K562 (cell line): ENCODE data around the gene SIRPB2. TPM values are rescaled to one million over a fixed set of nuclear protein-coding genes. Genes with fewer than 3 reads are reported as not detected.

Experiments
- CTBP1 ChIP-seq: fragments of 450-650 bp; IDR thresholded peaks from 2 replicates; pipeline ENCODE4 v1.6.1; 2016; ENCODE audit warnings: borderline replicate concordance
- CTCFL ChIP-seq: IDR thresholded peaks from 2 replicates; pipeline ENCODE4 v1.6.1; 2011; ENCODE audit warnings: borderline replicate concordance, low read depth, mild to moderate bottlenecking, moderate library complexity, low read length; ENCODE audit not compliant: insufficient read depth, poor library complexity, severe bottlenecking
- IRF9 ChIP-seq: fragments of 450-650 bp; IDR thresholded peaks from 2 replicates; pipeline ENCODE4 v1.6.1; 2016; ENCODE audit warnings: missing biosample characterization, missing genetic modification characterization
- KLF16 ChIP-seq: IDR thresholded peaks from 2 replicates; pipeline ENCODE4 v1.6.1; 2016; ENCODE audit warnings: antibody characterized with exemption
- RAD21 ChIP-seq, 2 experiments: fragments of 250-450 bp in 1 of 2; fragments of 450-650 bp in 1 of 2; sonication (Bioruptor Pico) in 1 of 2; formaldehyde crosslinking in 1 of 2; IDR thresholded peaks in 1 of 2; conservative IDR thresholded peaks in 1 of 2; 2 replicates each; pipeline versions ENCODE4 v1.4.0 to v1.8.0; 2020 to 2022; ENCODE audit warnings: mild to moderate bottlenecking in 2 of 2, moderate library complexity in 1 of 2
- SRSF9 ChIP-seq: fragments of 200-400 bp; formaldehyde crosslinking; IDR thresholded peaks from 2 replicates; pipeline ENCODE4 v1.6.1; 2017; ENCODE audit warnings: low read depth, low read length, borderline replicate concordance
- TCF15 ChIP-seq: fragments of 250-450 bp; sonication (Bioruptor Pico); IDR thresholded peaks from 2 replicates; pipeline ENCODE4 v1.8.0; 2022; ENCODE audit warnings: moderate library complexity, mild to moderate bottlenecking, inconsistent platforms
- ZBTB49 ChIP-seq: sonication (generic); formaldehyde crosslinking; IDR thresholded peaks from 2 replicates; pipeline ENCODE4 v1.8.0; 2022; ENCODE audit warnings: missing genetic modification reagents, mild to moderate bottlenecking, borderline replicate concordance
- ZNF318 ChIP-seq, 2 experiments: fragments of 450-650 bp; IDR thresholded peaks; 2 replicates each; pipeline ENCODE4 v1.6.1; 2016; ENCODE audit warnings: mild to moderate bottlenecking in 2 of 2, borderline replicate concordance in 1 of 2, low read depth in 1 of 2, moderate library complexity in 1 of 2
- ZNF354B ChIP-seq: fragments of 250-450 bp; sonication (Bioruptor Pico); IDR thresholded peaks from 2 replicates; pipeline ENCODE4 v1.4.0; 2020
- ZNF444 ChIP-seq: fragments of 250-450 bp; sonication (Bioruptor Pico); IDR thresholded peaks from 2 replicates; pipeline ENCODE4 v1.4.0; 2020; ENCODE audit warnings: mild to moderate bottlenecking, moderate library complexity
- polyA plus RNA-seq, 8 experiments: library from polyadenylated mRNA; depleted of rRNA in 4 of 8; stranded (reverse) in 5 of 8; unstranded in 3 of 8; fragments of >200 nt; fragmentation: Nextera tagmentation in 2 of 8; fragmentation: Illumina TruSeq in 1 of 8; extraction: Ambion mirVana in 2 of 8; extraction: Trizol in 1 of 8; gene quantifications; 2 replicates each; pipeline versions ENCODE4 v1.2.1 to v1.2.3, GENCODE V29; 2011 to 2014; ENCODE audit warnings: inconsistent platforms in 1 of 8, missing spikeins in 1 of 8
- total RNA-seq, 7 experiments: library from RNA; depleted of rRNA in 6 of 7; stranded (reverse); fragments of >200 nt in 6 of 7; fragmentation: Illumina TruSeq in 2 of 7; extraction: Trizol in 2 of 7; gene quantifications; 2 replicates each; pipeline versions ENCODE4 v1.2.1 to v1.2.3, GENCODE V29; 2011 to 2021; ENCODE audit warnings: low replicate concordance in 1 of 7

SIRPB2 gene
- total and polyA plus RNA-seq, 9 of the 15 experiments (the other 6 are each of a cell fraction or from before 2014, with no cell fraction given), result 0.07 TPM; not detected in 7

- TF ChIP-seq ZBTB49 (CRISPR knock-in tag) (no peak), CTBP1 (peak; percentile 33; the same call in 1 of the 2 replicates), RAD21 (CRISPR knock-in tag; conservative IDR thresholded peaks at IDR 0.05 in 1 of 2, IDR thresholded peaks at IDR 0.05 in 1 of 2) (peak; percentile 44 to 61; a peak in 3 of 4 replicates), SRSF9 (no peak), ZNF444 (CRISPR knock-in tag) (no peak), IRF9 (tag) (no peak), TCF15 (CRISPR knock-in tag) (no peak), ZNF354B (CRISPR knock-in tag) (no peak), ZNF318 (IDR thresholded peaks at IDR 0.05; ENCODE audit: borderline replicate concordance in 1 of 2, low read depth in 1 of 2) (no peak), CTCFL (peak; percentile 69), KLF16 (no peak)
Measured at GRCh38 chr20:1440024-1440423, 51.2 kb downstream of the SIRPB2 start (continued).
